Neural cell (in vitro differentiated cells): ENCODE measurements around the gene PTPN5. TPM values are rescaled to one million over a fixed set of nuclear protein-coding genes. Genes with fewer than 3 reads are reported as not detected.

Source experiments
- H2AFZ ChIP-seq: fragments of 200-600, 300-800 bp; sonication (generic), shearing (Covaris generic); 2 replicates; pipeline ENCODE4 v1.6.0; 2014; ENCODE audit warnings: low read depth, mild to moderate bottlenecking, antibody characterized with exemption, low read length, moderate library complexity
- H3F3A ChIP-seq: fragments of 200-600 bp; shearing (Covaris generic); 2 replicates; pipeline ENCODE4 v1.6.1; 2016; ENCODE audit warnings: mild to moderate bottlenecking, moderate library complexity, mixed read lengths, antibody characterized with exemption, low read length; ENCODE audit not compliant: insufficient read depth, poor library complexity, severe bottlenecking
- H3K27ac ChIP-seq: fragments of 200-600, 300-800 bp; sonication (generic), shearing (Covaris generic); 2 replicates; pipeline ENCODE4 v1.5.1; 2014; ENCODE audit warnings: mild to moderate bottlenecking, low read length, moderate library complexity
- H3K27me3 ChIP-seq: fragments of 300-800, 200-600 bp; sonication (generic), shearing (Covaris generic); 2 replicates; pipeline ENCODE4 v1.6.0; 2014; ENCODE audit warnings: mild to moderate bottlenecking, low read depth, low read length, moderate library complexity; ENCODE audit not compliant: insufficient read depth
- H3K36me3 ChIP-seq: fragments of 300-800, 200-600 bp; sonication (generic), shearing (Covaris generic); 2 replicates; pipeline ENCODE4 v1.5.1; 2014; ENCODE audit warnings: mild to moderate bottlenecking, antibody characterized with exemption, low read length, moderate library complexity; ENCODE audit not compliant: insufficient read depth
- H3K4me2 ChIP-seq: fragments of 300-800, 200-600 bp; sonication (generic), shearing (Covaris generic); 2 replicates; pipeline ENCODE4 v1.6.0; 2014; ENCODE audit warnings: mild to moderate bottlenecking, low read length
- H3K4me3 ChIP-seq: fragments of 300-800, 200-600 bp; sonication (generic), shearing (Covaris generic); 2 replicates; pipeline ENCODE4 v1.5.1; 2014; ENCODE audit warnings: mild to moderate bottlenecking, low read length, moderate library complexity
- H3K79me2 ChIP-seq: fragments of 200-600 bp; shearing (Covaris generic); replicated peaks from 2 replicates; pipeline ENCODE4 v1.6.0; 2014; ENCODE audit warnings: mild to moderate bottlenecking, low read length, moderate library complexity; ENCODE audit not compliant: insufficient read depth
- H3K9ac ChIP-seq: fragments of 300-800, 200-600 bp; sonication (generic), shearing (Covaris generic); 2 replicates; pipeline ENCODE4 v1.6.1; 2016; ENCODE audit warnings: mild to moderate bottlenecking, low read length, mixed read lengths
- H3K9me2 ChIP-seq: fragments of 200-600 bp; shearing (Covaris generic); 2 replicates; pipeline ENCODE4 v1.6.1; 2016; ENCODE audit warnings: mild to moderate bottlenecking, low read length, mixed read lengths; ENCODE audit not compliant: insufficient read depth
- H3K9me3 ChIP-seq: fragments of 200-600, 300-800 bp; sonication (generic), shearing (Covaris generic); 2 replicates; pipeline ENCODE4 v1.6.1; 2016; ENCODE audit warnings: mild to moderate bottlenecking, mixed run types, low read length, moderate library complexity, mixed read lengths
- H4K20me1 ChIP-seq: fragments of 200-600 bp; shearing (Covaris generic); 2 replicates; pipeline ENCODE4 v1.6.1; 2016; ENCODE audit warnings: mild to moderate bottlenecking, mixed run types; ENCODE audit not compliant: insufficient read depth
- EP300 ChIP-seq: fragments of 450-650 bp; conservative IDR thresholded peaks from 2 replicates; pipeline ENCODE4 v1.6.1; 2014; ENCODE audit warnings: antibody characterized with exemption, mild to moderate bottlenecking, moderate library complexity; ENCODE audit not compliant: poor library complexity, severe bottlenecking
- EZH2 ChIP-seq: fragments of 200-600, 300-800 bp; shearing (Covaris generic), sonication (generic); IDR thresholded peaks from 2 replicates; pipeline ENCODE4 v1.6.1; 2014; ENCODE audit warnings: antibody characterized with exemption, low read length, borderline replicate concordance, mild to moderate bottlenecking; ENCODE audit not compliant: insufficient read depth, poor library complexity, severe bottlenecking
- MXI1 ChIP-seq: fragments of 450-650 bp; conservative IDR thresholded peaks from 2 replicates; pipeline ENCODE4 v1.6.1; 2014; ENCODE audit warnings: antibody characterized with exemption, mild to moderate bottlenecking; ENCODE audit not compliant: poor library complexity, severe bottlenecking
- POLR2AphosphoS5 ChIP-seq: IDR thresholded peaks from 2 replicates; pipeline ENCODE4 v1.6.1; 2012
- RAD21 ChIP-seq: fragments of 450-650 bp; conservative IDR thresholded peaks from 2 replicates; pipeline ENCODE4 v1.6.1; 2014; ENCODE audit warnings: antibody characterized with exemption, mild to moderate bottlenecking, moderate library complexity
- SMC3 ChIP-seq: fragments of 450-650 bp; conservative IDR thresholded peaks from 2 replicates; pipeline ENCODE4 v1.6.1; 2014; ENCODE audit warnings: antibody characterized with exemption, mild to moderate bottlenecking, moderate library complexity; ENCODE audit not compliant: poor library complexity
- TAF1 ChIP-seq: IDR thresholded peaks from 2 replicates; pipeline ENCODE4 v1.6.1; 2012; ENCODE audit warnings: low read depth
- polyA plus RNA-seq: library from polyadenylated mRNA; depleted of rRNA; stranded (reverse); fragments of >200 nt; gene quantifications from 2 replicates; pipeline ENCODE4 v1.2.3, GENCODE V29; 2014
- TF ChIP-seq, protein P1 (sequence below): IDR thresholded peaks from 2 replicates; pipeline ENCODE4 v1.6.1; 2012; ENCODE audit warnings: borderline replicate concordance
- TF ChIP-seq, protein P2 (sequence below): fragments of 450-650 bp; IDR thresholded peaks from 2 replicates; pipeline ENCODE4 v1.5.1; 2014; ENCODE audit warnings: antibody characterized with exemption, mild to moderate bottlenecking, moderate library complexity; ENCODE audit not compliant: poor library complexity, severe bottlenecking

Gene PTPN5
- polyA plus RNA-seq, 1 donor from 2014 or later, result 122 TPM

DNA sequence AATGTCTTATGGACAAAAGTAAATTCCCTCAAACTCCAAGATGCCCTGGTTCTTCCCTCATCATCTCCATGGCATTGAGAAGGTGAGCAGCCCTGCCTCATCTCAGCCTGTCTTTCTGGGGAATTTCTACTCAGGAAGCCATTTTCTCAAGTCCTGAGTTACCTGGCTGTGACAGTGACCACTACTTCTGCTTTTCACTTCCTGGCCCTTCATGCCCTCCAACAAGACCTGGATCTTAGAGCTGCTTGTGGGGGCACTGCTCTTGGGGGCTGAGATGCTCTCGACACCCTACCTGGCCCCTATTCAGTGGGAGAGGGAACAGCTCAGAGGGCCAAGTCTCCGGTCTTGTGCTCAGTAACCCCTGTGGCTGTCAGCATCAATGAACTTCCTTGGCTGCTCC lies 60.2 kb downstream of the PTPN5 start:
- Histone ChIP-seq H3K36me3 (no peaks in the 10 kb centered on the region), H3F3A (no peaks in the 10 kb centered on the region), H3K4me2 (no peak overlapping the region), H4K20me1 (no peaks in the 10 kb centered on the region), H3K27me3 (no peaks in the 10 kb centered on the region), H3K27ac (no peak overlapping the region), H3K9me3 (no peaks in the 10 kb centered on the region), H3K9me2 (no peaks in the 10 kb centered on the region), H3K4me3 (no peak overlapping the region), H2AFZ (no peak overlapping the region), H3K79me2 (no peaks in the 10 kb centered on the region), H3K9ac (no peak overlapping the region)
- TF ChIP-seq POLR2AphosphoS5 (no peak), RAD21 (no peak), TAF1 (no peak), EP300 (no peak), SMC3 (no peak), MXI1 (no peak)
- TF ChIP-seq, protein P1, sequence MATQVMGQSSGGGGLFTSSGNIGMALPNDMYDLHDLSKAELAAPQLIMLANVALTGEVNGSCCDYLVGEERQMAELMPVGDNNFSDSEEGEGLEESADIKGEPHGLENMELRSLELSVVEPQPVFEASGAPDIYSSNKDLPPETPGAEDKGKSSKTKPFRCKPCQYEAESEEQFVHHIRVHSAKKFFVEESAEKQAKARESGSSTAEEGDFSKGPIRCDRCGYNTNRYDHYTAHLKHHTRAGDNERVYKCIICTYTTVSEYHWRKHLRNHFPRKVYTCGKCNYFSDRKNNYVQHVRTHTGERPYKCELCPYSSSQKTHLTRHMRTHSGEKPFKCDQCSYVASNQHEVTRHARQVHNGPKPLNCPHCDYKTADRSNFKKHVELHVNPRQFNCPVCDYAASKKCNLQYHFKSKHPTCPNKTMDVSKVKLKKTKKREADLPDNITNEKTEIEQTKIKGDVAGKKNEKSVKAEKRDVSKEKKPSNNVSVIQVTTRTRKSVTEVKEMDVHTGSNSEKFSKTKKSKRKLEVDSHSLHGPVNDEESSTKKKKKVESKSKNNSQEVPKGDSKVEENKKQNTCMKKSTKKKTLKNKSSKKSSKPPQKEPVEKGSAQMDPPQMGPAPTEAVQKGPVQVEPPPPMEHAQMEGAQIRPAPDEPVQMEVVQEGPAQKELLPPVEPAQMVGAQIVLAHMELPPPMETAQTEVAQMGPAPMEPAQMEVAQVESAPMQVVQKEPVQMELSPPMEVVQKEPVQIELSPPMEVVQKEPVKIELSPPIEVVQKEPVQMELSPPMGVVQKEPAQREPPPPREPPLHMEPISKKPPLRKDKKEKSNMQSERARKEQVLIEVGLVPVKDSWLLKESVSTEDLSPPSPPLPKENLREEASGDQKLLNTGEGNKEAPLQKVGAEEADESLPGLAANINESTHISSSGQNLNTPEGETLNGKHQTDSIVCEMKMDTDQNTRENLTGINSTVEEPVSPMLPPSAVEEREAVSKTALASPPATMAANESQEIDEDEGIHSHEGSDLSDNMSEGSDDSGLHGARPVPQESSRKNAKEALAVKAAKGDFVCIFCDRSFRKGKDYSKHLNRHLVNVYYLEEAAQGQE, result no peak
- TF ChIP-seq, protein P2, sequence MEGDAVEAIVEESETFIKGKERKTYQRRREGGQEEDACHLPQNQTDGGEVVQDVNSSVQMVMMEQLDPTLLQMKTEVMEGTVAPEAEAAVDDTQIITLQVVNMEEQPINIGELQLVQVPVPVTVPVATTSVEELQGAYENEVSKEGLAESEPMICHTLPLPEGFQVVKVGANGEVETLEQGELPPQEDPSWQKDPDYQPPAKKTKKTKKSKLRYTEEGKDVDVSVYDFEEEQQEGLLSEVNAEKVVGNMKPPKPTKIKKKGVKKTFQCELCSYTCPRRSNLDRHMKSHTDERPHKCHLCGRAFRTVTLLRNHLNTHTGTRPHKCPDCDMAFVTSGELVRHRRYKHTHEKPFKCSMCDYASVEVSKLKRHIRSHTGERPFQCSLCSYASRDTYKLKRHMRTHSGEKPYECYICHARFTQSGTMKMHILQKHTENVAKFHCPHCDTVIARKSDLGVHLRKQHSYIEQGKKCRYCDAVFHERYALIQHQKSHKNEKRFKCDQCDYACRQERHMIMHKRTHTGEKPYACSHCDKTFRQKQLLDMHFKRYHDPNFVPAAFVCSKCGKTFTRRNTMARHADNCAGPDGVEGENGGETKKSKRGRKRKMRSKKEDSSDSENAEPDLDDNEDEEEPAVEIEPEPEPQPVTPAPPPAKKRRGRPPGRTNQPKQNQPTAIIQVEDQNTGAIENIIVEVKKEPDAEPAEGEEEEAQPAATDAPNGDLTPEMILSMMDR, result no peak

DNA sequence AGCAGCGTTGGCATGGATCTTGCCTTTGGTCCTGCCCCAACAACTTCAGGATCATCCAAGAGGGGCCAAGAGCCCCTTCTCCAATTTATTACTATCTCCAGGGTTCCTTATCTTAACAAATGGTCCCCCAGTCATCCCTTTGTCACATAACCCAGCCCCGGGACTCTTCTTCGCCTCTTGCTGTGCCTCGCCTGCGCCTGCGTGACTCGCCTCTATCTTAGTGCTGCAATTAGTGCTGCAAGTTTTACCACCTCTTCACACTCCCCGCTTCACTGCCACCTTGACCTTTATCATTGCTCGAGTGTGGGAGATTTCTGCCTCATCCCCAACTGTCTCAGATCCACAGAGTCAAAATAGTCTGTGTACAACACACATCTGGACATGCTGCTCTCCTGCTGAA lies 61.6 kb downstream of the PTPN5 start:
- no peak overlapping the region for H3K27ac ChIP-seq
- H2AFZ ChIP-seq, result no peak overlapping the region
- H3K27me3 ChIP-seq, result no peaks in the 10 kb centered on the region
- no peaks in the 10 kb centered on the region for H3K36me3 ChIP-seq
- no peaks in the 10 kb centered on the region for H3K9me2 ChIP-seq
- no peaks in the 10 kb centered on the region for H4K20me1 ChIP-seq
- H3K4me2 ChIP-seq, result no peak overlapping the region
- no peak overlapping the region for H3K4me3 ChIP-seq
- no peak overlapping the region for H3K9ac ChIP-seq
- no peaks in the 10 kb centered on the region for H3K9me3 ChIP-seq
- no peaks in the 10 kb centered on the region for H3F3A ChIP-seq
- no peaks in the 10 kb centered on the region for H3K79me2 ChIP-seq
- TF ChIP-seq EZH2 (no peak), SMC3 (no peak), MXI1 (no peak), RAD21 (no peak), POLR2AphosphoS5 (no peak), EP300 (no peak)
- TF ChIP-seq, protein P1, result no peak
- TF ChIP-seq, protein P2, result no peak
